GM10847 (cell line): ENCODE results near the gene CAMK2B.

Source experiments
- POLR2A ChIP-seq: IDR thresholded peaks from 2 replicates; pipeline ENCODE4 v1.6.1; 2011; ENCODE audit not compliant: insufficient read length; ENCODE audit errors: extremely low read depth

CAMK2B gene

DNA sequence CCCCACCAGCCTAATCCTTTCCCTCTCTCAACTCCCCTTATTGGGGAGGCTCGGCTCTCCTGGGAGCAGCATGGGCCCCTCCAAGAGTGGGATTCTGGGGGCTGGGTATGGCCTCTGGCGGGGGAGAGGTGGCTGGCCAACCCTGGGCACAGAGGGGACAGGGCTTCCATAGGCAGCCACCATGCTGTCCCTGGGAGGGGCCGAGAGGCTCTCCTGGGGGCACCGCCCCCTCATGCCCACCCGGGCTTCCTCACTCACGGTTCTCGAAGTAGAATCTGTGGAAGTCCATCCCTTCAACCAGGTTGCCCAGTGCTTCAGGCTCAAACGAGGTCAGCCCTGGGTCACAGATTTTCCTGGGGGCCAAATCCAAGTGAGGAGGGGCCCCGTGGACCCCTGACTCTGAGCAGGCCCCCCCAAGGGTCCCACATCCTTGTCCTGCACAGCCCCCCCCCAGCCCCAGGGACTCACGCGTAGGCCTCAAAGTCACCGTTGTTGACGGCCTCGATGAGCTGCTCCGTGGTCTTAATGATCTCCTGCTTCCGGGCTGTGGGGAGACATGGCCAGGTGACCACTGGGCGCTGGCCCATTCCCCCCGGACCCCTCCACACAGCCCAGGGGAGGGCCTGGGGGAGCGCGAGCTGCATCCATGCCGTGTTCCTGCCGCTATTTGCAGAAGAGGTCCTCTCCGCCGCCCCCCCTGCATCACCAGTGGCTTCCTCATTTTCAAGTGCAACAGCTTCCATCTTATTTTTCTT lies 104.9 kb downstream of the CAMK2B start:
- TF ChIP-seq POLR2A, result no peak

DNA sequence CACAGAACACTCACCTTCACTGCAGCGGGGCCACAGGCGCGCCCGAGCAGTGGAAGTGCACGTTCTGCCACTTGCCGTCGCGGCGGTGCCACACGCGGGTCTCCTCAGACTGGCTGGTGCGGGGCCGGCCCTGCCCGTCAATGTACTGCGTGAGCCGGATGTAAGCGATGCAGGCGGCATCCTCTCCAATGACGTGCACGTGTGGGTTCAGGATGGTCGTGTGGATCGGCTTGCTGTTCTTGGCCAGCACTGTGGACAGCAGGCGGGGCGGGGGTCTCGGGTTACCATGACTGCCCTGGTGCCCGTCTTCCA lies 105.4 kb downstream of the CAMK2B start:
- no peak for TF ChIP-seq POLR2A

DNA sequence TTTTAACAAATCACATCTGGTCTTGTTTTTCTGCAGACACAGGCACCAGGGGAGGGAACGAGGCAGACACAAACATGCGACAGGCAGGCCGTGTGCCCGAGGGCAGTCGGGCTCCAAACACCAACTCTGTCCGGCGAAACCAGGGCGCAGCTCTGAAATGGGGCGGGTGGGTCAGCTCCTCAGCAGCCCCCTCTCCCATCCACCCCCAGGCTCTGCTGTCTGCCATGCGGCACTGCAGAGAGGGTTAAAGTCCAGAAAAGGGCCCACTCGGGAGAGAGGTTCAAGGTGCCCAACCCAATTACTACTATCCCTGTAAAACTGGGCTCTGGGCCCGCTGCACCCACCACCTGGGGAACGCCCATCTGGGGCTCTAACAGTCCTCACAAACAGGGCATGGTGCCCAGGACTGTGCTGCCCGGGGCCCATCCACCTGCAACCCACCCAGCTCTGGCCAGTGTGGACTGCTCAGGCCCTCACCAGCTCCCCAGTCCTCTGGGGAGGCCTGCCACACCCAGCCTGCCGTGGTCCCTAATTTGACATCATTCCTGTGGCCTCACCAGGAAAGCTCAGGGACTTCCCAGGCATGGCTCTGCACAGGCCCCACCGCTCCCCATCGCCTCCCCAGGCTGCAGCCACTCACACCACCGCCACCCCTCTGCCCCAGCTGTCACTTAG lies 105.9 kb downstream of the CAMK2B start:
- TF ChIP-seq POLR2A, result no peak

DNA sequence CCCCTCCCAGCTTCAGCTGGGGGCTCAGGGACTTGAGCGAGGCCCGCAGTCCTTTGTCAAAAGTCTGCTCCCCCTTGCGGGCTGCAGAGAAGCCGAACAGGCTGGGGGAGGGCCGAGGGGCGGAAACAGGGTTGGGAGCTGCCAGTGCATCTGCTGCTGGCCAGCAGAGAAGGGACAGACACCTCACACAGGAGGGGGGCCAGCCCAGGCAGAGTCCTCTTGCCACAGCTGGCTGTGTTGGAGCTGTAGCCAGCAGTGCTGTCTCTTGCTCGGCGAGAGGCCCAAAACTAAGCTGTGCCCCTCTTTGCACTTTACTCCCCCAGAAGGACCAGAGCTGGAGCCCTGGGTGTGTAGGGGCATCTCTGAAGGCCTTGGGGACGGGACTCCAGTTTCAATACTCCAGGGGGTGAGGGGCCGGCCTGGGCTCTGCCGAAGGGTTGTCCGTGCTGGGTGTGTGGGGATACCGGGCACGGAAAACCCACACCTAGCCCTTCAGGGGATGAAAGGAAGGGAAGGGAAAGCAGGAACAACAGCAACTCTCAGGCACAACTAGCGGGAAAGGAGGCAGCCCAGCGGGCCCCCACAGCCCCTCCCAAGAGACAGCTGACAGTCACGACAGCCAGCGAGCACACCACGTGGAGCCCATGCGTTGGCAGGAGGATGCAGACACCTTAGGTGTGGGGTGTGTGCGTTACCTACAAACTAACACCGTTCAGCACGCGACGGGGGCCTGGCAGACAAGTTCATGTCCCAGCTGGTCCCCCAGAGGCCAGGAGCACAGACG lies 106.8 kb downstream of the CAMK2B start:
- TF ChIP-seq POLR2A, result no peak

DNA sequence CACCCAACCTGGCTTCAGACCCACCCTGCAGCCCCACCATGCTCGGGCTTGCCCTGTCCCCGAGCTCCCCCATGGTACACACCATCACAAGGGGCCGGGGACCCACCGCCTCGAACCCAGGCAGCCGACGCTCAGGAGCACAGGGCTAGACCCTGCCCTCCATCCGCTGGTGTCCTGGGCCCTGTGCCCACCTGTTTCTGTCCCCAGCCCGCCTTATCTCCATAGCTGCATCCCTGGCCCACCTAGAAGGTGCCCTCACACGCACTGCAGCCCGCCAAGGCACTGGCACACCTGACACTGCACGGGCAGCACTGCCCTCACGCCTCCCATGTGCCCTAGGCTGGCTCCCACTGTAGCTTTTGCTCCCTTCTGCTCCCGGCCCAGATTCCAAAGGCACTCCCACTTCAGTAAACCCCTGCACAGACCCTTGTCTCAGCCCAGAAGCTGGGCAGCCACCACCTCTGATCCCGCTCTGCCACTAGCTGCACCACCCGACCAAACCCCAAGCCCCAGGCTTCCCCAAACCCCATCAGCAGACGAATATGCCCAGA lies 107.5 kb downstream of the CAMK2B start:
- TF ChIP-seq POLR2A, result no peak

DNA sequence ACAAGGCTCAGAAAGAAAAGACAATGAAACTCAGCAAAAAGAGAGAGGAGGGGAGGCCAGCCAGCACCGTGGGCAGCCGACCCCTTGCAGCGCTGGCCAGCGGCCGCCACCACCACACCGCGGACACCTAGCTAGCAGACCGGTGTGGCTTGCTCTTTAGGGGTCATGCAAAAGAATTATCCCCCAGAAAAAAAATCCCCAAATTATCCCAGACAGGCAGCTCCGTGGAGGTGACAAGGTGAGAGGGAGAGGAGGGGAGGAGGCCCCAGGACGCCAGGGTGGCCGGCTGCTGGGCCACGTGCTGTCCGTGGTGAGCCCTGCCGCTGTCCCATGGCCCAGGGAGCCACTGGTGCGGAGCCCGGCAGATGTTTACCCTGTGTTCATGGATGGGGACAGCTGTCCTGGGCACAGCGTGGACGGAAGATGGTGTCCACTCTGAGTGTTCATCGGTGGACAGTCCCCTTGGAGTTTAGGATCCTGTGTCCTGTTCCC lies 108.1 kb downstream of the CAMK2B start:
- TF ChIP-seq POLR2A, result no peak

DNA sequence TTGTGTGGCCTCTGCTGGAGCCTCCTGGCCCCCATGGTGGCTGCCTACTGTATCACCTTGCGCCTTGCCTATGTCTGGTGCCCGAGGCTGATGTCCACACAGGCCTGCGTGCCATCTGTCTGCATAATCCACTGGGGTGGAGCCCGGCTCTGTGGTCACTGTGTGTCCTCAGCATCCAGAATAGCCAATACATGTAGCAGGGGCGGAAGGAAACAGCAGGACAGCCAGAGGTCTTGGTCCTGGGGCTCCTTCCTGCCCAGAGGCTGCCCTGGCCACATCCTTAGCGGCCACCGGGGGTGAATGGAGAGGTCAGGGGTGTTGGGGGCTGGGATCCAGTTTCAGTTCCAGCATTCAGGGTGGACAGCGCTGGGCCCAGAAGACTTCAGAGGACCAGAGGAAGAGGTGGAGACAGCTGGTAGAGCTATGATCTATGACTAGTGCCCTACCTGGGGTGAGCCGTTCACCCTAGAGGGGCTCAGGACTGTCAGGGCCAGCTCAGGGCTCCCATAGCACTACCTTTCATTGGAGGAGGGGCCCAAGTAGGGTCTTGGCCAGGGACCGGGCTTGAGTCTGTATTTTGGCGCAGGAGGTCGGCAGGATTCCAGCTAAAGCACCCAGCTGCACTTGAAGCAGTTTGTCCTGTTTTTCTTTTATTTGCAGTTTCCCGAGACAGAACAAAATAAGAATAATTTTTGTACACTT lies 108.7 kb downstream of the CAMK2B start:
- TF ChIP-seq POLR2A, result no peak

DNA sequence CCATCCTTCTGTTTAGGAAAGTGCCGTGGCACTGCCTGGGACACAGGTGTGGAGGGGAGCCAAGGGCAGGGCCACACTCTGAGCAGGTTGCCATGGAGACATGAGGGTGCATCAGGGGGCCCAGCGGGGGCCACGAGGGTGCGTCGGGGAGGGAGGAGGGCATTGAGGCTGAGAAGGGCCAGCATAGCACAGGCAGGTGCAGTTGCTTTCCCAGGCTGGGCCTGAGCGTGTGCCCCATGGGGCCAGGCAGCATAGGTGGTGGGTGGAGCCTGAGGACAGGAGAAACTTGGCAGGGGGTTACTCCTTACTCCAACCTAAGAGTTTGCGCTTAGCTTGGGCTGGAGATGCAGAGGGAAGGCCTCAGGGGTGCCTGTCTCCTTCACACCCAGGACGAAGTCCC lies 109.4 kb downstream of the CAMK2B start:
- no peak for TF ChIP-seq POLR2A

DNA sequence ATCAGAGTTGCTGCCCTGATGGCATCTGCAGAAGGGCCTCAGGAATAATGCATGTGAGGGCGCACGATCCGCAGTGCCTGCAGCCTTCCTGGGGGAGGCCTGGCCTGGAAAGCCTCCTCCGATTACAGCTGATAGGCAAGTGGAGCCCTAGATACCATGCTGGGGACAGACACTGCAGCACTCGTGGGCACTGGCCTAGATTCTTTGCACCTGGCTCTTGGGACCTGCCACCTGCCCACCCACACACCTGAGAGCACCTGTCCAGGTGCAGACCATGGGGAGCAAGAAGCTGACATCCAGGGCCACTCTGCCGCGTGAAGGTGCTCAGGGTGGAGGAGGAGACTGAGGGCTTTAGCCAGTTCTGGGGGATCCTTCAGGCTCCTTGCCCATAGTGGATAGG lies 109.9 kb downstream of the CAMK2B start:
- no peak for TF ChIP-seq POLR2A

DNA sequence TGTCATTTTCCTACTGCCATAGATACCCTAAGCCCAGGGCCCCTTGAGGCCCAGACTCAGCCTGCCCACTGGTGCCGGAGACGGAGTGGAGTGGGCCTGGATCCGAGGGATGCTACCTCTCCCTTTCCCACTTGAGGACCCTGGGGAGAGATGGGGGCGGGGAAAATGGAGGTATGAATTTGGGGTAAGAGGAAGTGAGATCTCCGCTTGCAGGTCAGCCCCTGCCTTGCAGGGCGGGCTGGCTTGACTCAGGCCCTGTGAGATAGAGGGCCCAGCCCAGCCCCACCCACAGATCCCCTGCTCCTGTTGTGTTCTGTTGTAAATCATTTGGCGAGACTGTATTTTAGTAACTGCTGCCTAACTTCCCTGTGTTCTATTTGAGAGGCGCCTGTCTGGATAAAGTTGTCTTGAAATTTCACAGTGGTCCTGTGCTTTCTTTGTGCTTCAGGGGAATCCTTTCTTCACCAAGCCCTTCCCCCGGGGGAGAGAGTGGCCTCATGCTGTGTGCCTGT lies 111.5 kb downstream of the CAMK2B start:
- no peak for TF ChIP-seq POLR2A

DNA sequence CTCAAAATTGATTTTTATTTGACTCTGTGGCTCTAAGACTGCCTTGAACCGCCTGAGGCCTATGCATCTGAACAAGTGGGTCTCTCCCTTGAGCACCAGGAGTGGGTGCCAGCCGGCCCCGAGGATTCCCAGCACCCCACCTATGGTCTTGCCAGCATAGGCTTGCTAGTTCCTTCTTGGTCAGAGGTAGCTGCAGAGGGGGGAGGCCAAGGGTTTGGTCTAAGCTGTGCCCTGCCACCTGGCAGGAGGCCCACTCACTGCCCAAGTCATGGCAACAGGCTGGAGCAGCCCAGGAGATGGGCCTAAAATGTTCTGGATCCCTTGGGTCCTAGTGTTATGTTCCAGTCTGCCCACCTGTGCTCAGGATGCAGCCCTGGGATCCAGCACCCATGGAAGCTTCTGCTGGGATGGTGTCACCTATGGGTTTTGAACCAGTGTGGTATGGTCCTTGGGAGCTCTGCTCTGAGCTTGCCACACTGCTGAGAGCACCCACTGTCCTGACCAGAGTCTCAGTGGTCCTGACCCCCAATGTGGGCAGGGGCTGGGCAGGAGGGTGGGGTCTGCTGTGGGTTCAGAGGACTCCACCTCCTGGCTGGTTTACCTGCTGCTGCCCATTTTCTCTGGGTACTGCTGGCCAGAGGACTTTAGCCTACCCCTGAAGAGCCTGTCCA lies 112.1 kb downstream of the CAMK2B start:
- no peak for TF ChIP-seq POLR2A

DNA sequence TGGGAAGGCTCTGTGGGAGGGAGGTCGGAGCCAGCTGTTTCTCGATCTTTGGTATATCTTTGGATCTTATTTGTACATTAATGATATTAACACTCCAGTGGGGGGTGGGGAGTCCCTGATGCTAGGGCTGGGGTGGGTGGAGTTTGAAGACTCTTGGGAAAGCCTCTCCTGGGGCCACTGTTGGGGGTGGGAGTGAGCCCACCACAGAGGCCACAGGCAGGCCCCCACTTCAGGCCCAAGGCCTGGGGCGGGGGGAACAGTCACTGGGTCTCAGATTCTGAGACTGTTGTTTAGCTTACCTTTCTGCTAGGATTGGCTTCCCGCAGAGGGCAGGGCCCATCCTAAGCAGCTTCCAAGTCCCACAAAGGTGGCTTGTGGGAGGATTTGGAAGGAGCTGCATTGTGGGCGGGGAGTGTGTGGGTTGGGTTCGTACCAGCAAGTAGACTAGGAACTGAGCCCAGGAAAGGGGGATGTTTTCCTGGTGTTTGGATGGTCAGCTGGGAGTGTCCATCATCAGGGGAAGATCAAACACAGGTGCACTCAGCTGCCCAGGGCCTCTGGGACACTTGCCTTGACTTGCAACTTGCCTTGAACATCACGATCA lies 112.7 kb downstream of the CAMK2B start:
- no peak for TF ChIP-seq POLR2A

DNA sequence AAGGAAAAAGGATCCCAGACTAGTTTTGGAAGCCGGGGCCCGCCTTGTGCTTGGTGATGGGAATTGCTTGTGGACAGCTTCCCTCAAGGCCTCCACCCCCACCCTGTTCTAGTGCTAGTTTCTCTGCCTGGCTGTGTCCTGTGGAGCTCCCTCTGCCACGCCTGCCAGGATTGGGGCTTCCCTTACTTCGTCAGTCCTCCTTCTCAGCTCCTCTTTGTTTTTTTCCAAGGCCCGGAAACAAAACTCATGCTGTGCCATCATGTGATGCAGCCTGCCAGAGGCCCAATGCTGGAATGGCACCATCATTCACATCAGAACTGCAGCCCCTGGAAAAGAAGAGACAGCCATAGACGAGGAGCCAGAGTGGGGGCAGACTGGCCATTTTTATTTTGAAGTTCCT lies 113.4 kb downstream of the CAMK2B start:
- TF ChIP-seq POLR2A, result no peak

DNA sequence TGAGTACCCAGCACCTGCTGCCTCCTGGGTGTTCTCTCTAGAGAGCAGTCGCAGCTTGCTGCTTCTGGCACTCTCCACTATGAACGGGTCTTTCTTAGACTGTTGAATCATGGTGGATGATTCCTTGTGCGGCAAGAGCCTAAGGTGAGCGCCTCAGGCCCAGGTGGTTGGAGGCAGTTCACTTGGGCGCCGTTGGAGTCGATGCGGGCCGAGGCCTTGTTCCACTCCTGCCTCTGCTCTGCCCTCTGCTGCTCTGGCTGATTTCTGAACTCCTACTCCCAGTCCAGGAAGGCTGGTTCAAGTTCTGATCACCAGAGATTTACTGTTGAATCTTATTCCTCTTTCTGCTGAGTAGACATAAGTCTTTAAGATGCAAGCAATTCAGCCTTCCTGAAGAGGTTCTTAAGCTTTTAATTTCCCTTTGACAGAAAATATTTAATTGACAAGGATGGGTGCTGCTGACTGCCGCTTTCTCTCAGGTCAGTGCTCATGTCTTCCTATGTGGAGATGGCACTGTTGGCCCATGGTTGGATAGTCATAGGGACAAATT lies 114.2 kb downstream of the CAMK2B start:
- TF ChIP-seq POLR2A, result no peak

DNA sequence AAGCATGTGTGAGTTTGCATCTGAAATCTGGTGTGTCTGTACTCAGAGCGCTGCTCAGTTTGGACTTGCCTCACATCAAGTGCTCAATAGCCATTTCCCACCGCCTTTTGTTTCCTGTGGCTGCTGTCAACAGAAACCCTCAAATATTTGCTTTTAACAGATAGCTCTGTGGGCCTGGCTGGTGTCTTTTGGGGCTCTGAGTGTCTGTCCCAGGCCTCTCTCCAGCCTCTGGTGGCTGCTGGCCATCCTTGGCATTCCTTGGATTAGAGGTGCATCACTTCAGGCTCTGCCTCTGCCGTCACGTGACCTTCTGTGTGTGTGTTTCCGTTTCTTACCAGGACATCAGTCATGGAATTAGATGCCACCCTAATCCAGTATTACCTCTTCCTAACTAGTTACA lies 115.3 kb downstream of the CAMK2B start:
- no peak for TF ChIP-seq POLR2A
